T-helper 17 cell (primary cell): ENCODE results near the gene SLC9A1. TPM values are rescaled to one million over a fixed set of nuclear protein-coding genes. Genes with fewer than 3 reads are reported as not detected.
"Not testable (repeated sequence)": the region's sequence is repeated elsewhere in the genome, so short reads cannot be mapped to it uniquely, and the experiment has no call there.

Experiments
- ATAC-seq: fragments of 150-1000 bp; cut with Tn5 transposase; 2 replicates; pipeline ENCODE4 v1.10.0; 2021; ENCODE audit warnings: mild to moderate bottlenecking, moderate library complexity
- DNase-seq, 3 donors: peaks; one replicate each; pipeline versions ENCODE4 v3.0.0 to v3.0.0-alpha.2; 2020 to 2021
- H3K9me3 ChIP-seq: one replicate; pipeline ENCODE4 v1.7.0; 2013; ENCODE audit warnings: low read length, mild to moderate bottlenecking; ENCODE audit not compliant: control insufficient read depth, poor library complexity, severe bottlenecking
- H3K27ac Mint-ChIP-seq: one replicate; pipeline ENCODE4 v1.8.0; 2022; ENCODE audit warnings: mild to moderate bottlenecking, moderate library complexity, mixed read lengths
- H3K27me3 Mint-ChIP-seq: one replicate; pipeline ENCODE4 v1.8.0; 2022; ENCODE audit warnings: mixed read lengths
- H3K36me3 Mint-ChIP-seq: one replicate; pipeline ENCODE4 v1.8.0; 2022; ENCODE audit warnings: low read depth, mixed read lengths
- H3K4me1 Mint-ChIP-seq: one replicate; pipeline ENCODE4 v1.8.0; 2022; ENCODE audit warnings: mild to moderate bottlenecking, mixed read lengths
- H3K4me3 Mint-ChIP-seq: one replicate; pipeline ENCODE4 v1.8.0; 2022; ENCODE audit warnings: mild to moderate bottlenecking, moderate library complexity, mixed read lengths
- total RNA-seq, 4 donors: library from RNA in 2 of 4; stranded (reverse) in 2 of 4; gene quantifications; one replicate each; pipeline ENCODE4 v1.2.3 and lab custom pipeline; 2022 to 2026

Gene SLC9A1
- total RNA-seq (10 to 100 TPM; 21.4 to 30.4 TPM), total RNA-seq (lab: John Stamatoyannopoulos, UW) (8.1 to 48.1 reads per million in 2 donors)

DNA sequence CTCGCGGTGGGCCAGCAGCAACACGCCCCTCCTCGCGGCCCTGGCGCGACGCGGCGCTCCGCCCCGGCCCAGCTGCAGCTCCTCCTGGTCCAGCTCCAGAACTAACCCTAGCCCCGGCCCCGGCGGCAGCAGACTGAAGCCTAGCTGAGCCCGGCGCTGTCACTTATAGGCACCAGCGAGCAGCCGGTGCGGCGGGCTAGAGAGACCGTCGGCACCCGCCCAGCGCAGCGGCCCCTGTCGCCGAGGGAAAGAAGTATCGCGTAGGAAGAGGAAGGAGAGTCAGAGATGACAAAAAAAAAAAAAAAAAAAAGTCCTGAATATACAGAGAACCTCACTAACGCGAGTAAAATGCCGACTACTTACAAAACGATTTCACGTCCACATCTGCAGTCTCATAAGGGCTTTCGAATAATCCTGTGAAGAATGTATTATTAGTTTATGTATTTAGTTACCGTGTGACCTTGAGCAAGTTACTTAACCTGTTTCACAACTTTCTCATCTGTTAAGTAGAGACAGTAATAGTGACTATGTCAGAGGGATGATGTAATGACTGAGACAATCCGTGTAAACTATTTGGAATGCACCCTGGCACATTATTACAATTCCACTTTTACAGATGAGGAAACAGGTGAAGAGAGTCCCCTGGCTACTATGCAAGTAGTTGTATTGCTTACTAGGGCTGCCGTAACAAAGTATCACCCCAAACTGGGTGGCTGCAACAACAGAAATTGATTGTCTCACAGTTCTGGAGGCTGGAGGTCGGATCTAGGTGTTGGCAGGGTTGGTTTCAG lies at the start of gene SLC9A1:
Gene SLC9A1, minus strand, starts transcription at position 135 of the 791 bp plus-strand sequence. CDS start 791 bp downstream, outside the sequence.
- Mint-ChIP-seq H3K27ac (peak within 1 kb of the TSS; percentile 98), H3K36me3 (peaks cover 2% of the 10 kb centered on the region), H3K4me1 (peaks cover 29% of the 10 kb centered on the region), H3K4me3 (peak within 1 kb of the TSS; percentile 95), H3K27me3 (no peaks in the 10 kb centered on the region)
- no peaks in the 10 kb centered on the region for H3K9me3 ChIP-seq
- ATAC-seq (peak; percentile 96), DNase-seq (peak; percentile 88 to 96 (median 90))

DNA sequence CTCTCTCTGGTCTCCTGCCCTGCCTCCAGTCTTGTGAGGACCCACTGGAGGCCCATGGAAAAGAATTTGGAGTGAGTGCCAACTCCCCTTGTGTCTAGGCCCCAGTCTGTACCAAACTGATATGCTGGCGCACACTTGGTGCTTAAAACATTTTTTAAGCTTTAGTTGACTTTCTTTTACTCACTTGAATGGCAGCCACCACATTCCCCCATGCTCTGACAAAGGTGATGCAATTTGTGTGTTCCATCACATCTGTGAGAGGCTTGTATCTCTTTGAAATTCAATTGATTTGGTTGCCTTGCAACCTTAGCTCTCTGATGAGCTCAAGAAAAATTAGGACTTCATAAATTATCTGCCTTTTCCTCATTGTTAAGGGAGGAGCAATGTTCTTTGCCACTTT lies 49.0 kb upstream of the SLC9A1 start:
- no peaks in the 10 kb centered on the region for H3K9me3 ChIP-seq
- no peak for DNase-seq
- Mint-ChIP-seq H3K36me3 (no peaks in the 10 kb centered on the region), H3K27ac (no peak overlapping the region), H3K4me1 (no peaks in the 10 kb centered on the region), H3K27me3 (peaks cover 7% of the 10 kb centered on the region), H3K4me3 (no peak overlapping the region)
- ATAC-seq = no peak

GRCh38 chr1:27201295-27201694 lies 46.4 kb upstream of the SLC9A1 start:
- Mint-ChIP-seq H3K27ac (no peak overlapping the region), H3K4me1 (peaks cover 4% of the 10 kb centered on the region), H3K4me3 (no peak overlapping the region), H3K36me3 (no peaks in the 10 kb centered on the region), H3K27me3 (no peaks in the 10 kb centered on the region)
- DNase-seq (no peak), ATAC-seq (no peak)
- H3K9me3 ChIP-seq = no peaks in the 10 kb centered on the region

DNA sequence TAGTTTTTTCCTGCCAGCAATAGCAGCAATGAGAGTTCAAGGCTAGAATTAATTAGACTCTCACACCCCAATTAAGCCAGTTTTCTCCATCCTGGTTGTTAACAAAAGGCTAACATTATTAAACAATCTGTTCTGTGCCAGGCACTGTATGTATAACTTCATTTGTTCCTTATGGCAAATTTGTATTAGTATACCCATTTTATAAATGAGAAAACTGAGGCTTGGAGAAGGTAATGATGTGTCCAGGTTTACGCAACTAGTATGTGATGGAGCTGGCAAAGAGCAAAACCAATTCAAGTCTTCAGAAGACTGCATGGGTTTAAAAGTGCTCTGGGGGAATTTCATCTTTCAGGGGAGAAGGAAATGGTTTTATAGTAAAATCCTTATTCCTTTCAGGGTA lies 38.3 kb upstream of the SLC9A1 start:
- Mint-ChIP-seq H3K4me3 (no peak overlapping the region), H3K36me3 (peaks cover 2% of the 10 kb centered on the region), H3K4me1 (peaks cover 4% of the 10 kb centered on the region), H3K27me3 (peaks cover 10% of the 10 kb centered on the region), H3K27ac (no peak overlapping the region)
- ATAC-seq (no peak), DNase-seq (no peak)
- H3K9me3 ChIP-seq = no peaks in the 10 kb centered on the region

DNA sequence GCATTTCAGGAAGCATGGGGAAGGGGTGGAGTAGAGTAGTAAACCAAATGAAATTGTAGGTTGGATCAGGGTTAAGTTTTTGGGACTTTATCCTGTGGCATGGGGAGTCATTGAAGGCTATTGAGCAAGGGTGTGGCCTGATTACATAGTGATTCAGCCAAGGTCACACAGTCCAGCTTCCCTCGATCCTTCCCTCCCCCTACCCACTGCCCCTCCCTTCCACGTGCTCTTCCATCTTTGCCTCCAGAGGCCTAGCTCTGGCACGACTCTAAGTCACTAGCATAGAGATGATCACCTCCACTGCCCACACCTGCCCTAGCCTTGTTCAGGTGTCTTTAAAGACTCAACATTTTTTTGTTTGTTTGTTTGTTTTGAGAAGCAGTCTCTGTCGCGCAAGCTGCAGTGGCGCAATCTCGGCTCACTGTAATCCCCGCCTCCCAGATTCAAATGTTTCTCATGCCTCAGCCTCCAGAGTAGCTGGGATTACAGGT lies 37.2 kb upstream of the SLC9A1 start:
- Mint-ChIP-seq H3K27ac (no peak overlapping the region), H3K36me3 (peaks cover 2% of the 10 kb centered on the region), H3K27me3 (peaks cover 10% of the 10 kb centered on the region), H3K4me1 (no peaks in the 10 kb centered on the region), H3K4me3 (no peak overlapping the region)
- H3K9me3 ChIP-seq = no peaks in the 10 kb centered on the region
- no peak for DNase-seq
- ATAC-seq = no peak

DNA sequence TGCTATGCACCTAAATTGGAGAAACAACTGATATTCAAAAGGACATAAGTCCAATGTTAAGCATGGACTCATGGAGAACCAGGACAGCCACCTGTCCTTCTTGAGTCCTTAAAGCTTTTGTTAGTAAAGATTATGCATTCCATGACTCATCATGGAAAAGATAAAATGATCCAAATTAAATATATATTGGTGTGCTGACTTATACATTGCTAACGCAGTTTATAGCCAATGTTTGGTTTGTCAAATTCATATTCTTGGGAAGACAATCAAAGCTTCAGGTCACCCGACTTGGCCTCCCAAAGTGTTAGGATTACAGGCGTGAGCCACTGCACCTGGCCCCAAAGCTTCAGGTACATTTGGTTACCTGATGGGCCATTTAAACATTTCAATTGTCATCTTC lies 29.7 kb upstream of the SLC9A1 start:
- not testable (repeated sequence) for H3K27ac Mint-ChIP-seq, H3K27me3 Mint-ChIP-seq, H3K9me3 ChIP-seq, ATAC-seq, H3K4me3 Mint-ChIP-seq, H3K36me3 Mint-ChIP-seq, DNase-seq, H3K4me1 Mint-ChIP-seq

- Mint-ChIP-seq H3K4me1 (no peaks in the 10 kb centered on the region), H3K4me3 (no peak overlapping the region), H3K36me3 (no peaks in the 10 kb centered on the region), H3K27me3 (no peaks in the 10 kb centered on the region), H3K27ac (no peak overlapping the region)
- no peaks in the 10 kb centered on the region for H3K9me3 ChIP-seq
- ATAC-seq (no peak), DNase-seq (no peak)
These were observed 25.1 kb upstream of the SLC9A1 start for GRCh38 chr1:27179979-27180378.

DNA sequence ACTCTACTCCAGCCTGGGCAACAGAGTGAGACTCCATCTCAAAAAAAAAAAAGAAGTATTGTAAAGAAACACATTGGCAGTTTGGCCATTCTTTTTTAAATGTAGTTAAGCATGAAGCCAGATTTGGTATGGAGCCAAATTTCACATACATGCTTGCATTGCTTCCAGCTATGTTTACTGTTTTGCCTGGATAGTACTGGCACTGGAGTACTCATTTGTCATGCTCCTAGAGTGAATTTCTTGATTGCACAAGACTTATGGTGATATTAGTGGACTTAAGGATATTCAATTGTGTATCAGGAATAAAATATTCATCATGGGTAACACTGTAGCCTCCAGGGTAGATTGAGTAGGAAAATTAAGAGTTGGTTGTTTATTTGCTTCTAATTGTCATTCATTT lies 24.5 kb upstream of the SLC9A1 start:
- ATAC-seq = no peak
- Mint-ChIP-seq H3K27me3 (no peaks in the 10 kb centered on the region), H3K4me1 (no peaks in the 10 kb centered on the region), H3K36me3 (no peaks in the 10 kb centered on the region), H3K27ac (no peak overlapping the region), H3K4me3 (no peak overlapping the region)
- H3K9me3 ChIP-seq = no peaks in the 10 kb centered on the region
- no peak for DNase-seq

DNA sequence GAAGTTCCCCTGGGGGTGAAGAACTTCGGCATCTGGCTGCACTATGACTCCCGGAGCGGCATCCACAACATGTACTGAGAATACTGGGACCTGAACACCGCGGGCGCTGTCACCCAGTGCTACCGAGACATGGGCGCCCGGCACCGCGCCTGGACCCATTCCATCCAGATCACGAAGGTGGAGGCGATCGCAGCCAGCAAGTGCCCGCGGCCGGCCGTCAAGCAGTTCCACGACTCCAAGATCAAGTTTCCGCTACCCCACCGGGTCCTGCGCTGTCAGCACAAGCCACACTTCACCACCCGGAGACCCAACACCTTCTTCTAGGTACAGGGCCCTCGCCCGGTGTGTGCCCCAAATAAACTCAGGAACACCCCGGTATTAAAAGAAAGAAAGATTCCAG lies 22.0 kb upstream of the SLC9A1 start:
- DNase-seq (no peak), ATAC-seq (no peak)
- Mint-ChIP-seq H3K27me3 (no peaks in the 10 kb centered on the region), H3K27ac (no peak overlapping the region), H3K4me1 (no peaks in the 10 kb centered on the region), H3K36me3 (no peaks in the 10 kb centered on the region), H3K4me3 (no peak overlapping the region)
- no peaks in the 10 kb centered on the region for H3K9me3 ChIP-seq

GRCh38 chr1:27176323-27176722 lies 21.4 kb upstream of the SLC9A1 start:
- Mint-ChIP-seq H3K36me3 (no peaks in the 10 kb centered on the region), H3K27me3 (no peaks in the 10 kb centered on the region), H3K4me1 (no peaks in the 10 kb centered on the region), H3K4me3 (no peak overlapping the region), H3K27ac (no peak overlapping the region)
- DNase-seq (no peak), ATAC-seq (no peak)
- no peaks in the 10 kb centered on the region for H3K9me3 ChIP-seq

- not testable (repeated sequence) for H3K4me3 Mint-ChIP-seq, H3K9me3 ChIP-seq, ATAC-seq, DNase-seq, H3K27ac Mint-ChIP-seq, H3K4me1 Mint-ChIP-seq, H3K27me3 Mint-ChIP-seq, H3K36me3 Mint-ChIP-seq
These were observed 18.1 kb upstream of the SLC9A1 start for GRCh38 chr1:27172992-27173391.

- H3K4me1 Mint-ChIP-seq = peaks cover 4% of the 10 kb centered on the region
- no peak for ATAC-seq
These were observed 12.0 kb upstream of the SLC9A1 start for GRCh38 chr1:27166929-27167328.

GRCh38 chr1:27166351-27166802 lies 11.5 kb upstream of the SLC9A1 start:
- no peaks in the 10 kb centered on the region for H3K9me3 ChIP-seq
- no peak overlapping the region for H3K27ac Mint-ChIP-seq
- DNase-seq = no peak
- no peaks in the 10 kb centered on the region for H3K27me3 Mint-ChIP-seq
- H3K4me1 Mint-ChIP-seq = peaks cover 4% of the 10 kb centered on the region
- no peak for ATAC-seq
- no peaks in the 10 kb centered on the region for H3K36me3 Mint-ChIP-seq
- no peak overlapping the region for H3K4me3 Mint-ChIP-seq

More at GRCh38 chr1:27166929-27167328, 12.0 kb upstream of the SLC9A1 start:
- H3K9me3 ChIP-seq = no peaks in the 10 kb centered on the region
- no peaks in the 10 kb centered on the region for H3K36me3 Mint-ChIP-seq
- no peak for DNase-seq
- no peak overlapping the region for H3K27ac Mint-ChIP-seq
- H3K4me3 Mint-ChIP-seq = no peak overlapping the region
- no peaks in the 10 kb centered on the region for H3K27me3 Mint-ChIP-seq

DNA sequence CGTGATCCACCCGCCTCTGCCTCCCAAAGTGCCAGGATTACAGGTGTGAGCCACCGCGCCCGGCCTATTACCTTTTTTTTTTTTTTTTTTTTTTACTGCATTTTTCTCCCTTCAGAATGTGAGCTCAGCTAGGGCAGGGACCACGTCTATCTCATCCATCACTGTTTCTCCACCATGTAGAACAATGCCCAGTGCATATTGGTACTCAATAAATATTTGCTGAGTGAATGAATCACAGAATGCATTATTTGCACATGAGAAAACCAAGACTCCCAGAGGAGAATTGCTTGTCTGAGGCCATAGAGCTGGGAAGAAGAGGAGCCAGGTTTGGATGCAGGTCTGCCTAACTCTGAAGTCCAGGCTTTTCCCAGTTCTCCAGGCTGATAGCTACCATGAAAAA lies 8.2 kb upstream of the SLC9A1 start:
- Mint-ChIP-seq H3K4me1 (peaks cover 4% of the 10 kb centered on the region), H3K27me3 (no peaks in the 10 kb centered on the region), H3K4me3 (no peak overlapping the region), H3K36me3 (no peaks in the 10 kb centered on the region), H3K27ac (no peak overlapping the region)
- no peak for DNase-seq
- no peak for ATAC-seq
- no peaks in the 10 kb centered on the region for H3K9me3 ChIP-seq
